GM18502 (cell line): ENCODE data around the gene PGAP3.

Experiments used
- ATAC-seq: cut with Tn5 transposase; IDR thresholded peaks from one replicate; pipeline ENCODE4 v1.9.1; 2021; ENCODE audit warnings: mild to moderate bottlenecking; ENCODE audit not compliant: unreplicated experiment, poor library complexity

Gene PGAP3

DNA sequence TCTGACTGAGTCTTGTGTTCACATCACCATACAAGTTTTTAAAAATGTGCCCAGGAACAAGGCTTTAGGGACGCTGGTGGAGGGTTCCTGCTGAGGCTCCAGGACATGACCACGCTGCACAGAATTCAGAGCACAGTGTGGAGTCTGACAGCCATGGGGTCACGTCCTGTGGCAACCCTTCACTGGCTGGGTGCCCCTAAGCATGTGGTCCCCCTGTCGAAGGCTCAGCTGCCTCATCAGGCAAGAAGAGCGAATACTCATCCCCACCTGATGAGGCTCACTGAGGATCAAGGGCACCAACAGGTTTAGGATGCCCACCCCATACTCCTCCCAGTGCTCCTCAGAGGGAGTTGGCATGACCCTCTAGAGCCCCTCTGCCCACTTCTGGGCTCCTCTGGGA, 13.7 kb downstream of the PGAP3 start:
- ATAC-seq: no peak

- no peak for ATAC-seq
Measured at GRCh38 chr17:39673335-39674081, 14.3 kb downstream of the PGAP3 start.

GRCh38 chr17:39672522-39673334, 15.1 kb downstream of the PGAP3 start:
- ATAC-seq: no peak

GRCh38 chr17:39671651-39672521, 16.0 kb downstream of the PGAP3 start:
- no peak for ATAC-seq

DNA sequence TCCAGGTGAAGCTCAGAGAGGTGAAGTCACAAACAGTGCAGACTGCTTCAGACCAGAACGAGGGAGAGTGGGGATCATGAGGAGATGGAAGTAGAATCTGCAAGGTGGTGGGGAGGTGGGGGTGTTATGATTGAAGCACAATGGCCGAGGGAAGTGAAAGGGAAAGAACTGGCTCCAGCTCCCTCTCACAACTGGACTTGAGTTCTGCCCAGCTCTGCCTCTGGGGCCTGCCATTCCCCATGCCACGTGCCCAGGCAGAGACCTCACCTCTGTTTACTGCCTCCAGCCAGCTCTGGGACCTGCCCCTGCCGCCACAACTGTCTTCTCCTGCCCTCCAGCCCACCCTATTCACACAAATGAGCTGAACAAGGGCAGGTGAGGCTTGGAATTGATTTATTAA, 17.1 kb downstream of the PGAP3 start:
- no peak for ATAC-seq

DNA sequence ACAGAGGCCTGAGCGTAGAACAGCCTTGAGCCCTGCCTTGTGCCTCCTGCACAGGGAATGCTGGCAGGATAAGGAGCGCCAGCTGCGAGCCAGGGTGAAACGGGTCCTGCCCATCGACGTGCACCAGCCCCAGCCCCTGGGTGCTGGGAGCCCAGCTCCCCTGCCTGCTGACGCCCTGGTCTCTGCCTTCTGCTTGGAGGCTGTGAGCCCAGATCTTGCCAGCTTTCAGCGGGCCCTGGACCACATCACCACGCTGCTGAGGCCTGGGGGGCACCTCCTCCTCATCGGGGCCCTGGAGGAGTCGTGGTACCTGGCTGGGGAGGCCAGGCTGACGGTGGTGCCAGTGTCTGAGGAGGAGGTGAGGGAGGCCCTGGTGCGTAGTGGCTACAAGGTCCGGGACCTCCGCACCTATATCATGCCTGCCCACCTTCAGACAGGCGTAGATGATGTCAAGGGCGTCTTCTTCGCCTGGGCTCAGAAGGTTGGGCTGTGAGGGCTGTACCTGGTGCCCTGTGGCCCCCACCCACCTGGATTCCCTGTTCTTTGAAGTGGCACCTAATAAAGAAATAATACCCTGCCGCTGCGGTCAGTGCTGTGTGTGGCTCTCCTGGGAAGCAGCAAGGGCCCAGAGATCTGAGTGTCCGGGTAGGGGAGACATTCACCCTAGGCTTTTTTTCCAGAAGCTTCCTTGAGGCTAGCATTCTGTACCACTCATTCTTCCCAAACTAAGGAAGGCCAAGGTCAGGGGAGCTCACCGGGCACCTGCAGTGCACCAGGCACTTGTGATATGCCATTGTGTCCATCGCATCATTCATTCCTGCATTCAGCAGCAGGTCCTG, 17.7 kb downstream of the PGAP3 start:
- ATAC-seq: no peak

DNA sequence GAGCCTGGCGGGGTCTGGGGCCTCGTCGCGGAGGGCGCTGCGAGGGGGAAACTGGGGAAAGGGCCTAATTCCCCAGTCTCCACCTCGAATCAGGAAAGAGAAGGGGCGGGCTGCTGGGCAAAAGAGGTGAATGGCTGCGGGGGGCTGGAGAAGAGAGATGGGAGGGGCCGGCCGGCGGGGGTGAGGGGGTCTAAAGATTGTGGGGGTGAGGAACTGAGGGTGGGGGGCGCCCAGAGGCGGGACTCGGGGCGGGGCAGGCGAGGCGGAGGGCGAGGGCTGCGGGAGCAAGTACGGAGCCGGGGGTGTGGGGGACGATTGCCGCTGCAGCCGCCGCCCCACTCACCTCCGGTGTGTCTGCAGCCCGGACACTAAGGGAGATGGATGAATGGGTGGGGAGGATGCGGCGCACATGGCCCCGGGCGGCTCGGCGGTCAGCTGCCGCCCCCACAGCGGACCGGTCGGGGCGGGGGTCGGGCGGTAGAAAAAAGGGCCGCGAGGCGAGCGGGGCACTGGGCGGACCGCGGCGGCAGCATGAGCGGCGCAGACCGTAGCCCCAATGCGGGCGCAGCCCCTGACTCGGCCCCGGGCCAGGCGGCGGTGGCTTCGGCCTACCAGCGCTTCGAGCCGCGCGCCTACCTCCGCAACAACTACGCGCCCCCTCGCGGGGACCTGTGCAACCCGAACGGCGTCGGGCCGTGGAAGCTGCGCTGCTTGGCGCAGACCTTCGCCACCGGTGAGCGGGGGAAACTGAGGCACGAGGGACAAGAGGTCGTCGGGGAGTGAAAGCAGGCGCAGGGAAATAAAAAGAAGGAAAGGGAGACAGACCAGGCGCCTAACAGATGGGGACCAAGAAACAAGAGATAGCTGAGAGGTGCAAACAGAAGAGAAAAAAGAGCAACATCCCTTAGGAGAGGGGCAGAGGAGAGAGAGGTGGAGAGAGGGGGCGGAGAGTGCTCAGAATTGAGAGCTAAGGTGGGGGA, 19.6 kb downstream of the PGAP3 start, which contains the start of gene PNMT:
Gene PNMT, plus strand, starts transcription at position 509 of the 980 bp plus-strand sequence. Its CDS starts 23 bp downstream, at position 532.
- ATAC-seq: no peak

- ATAC-seq: no peak
Measured at GRCh38 chr17:39667262-39667944, 20.5 kb downstream of the PGAP3 start.

DNA sequence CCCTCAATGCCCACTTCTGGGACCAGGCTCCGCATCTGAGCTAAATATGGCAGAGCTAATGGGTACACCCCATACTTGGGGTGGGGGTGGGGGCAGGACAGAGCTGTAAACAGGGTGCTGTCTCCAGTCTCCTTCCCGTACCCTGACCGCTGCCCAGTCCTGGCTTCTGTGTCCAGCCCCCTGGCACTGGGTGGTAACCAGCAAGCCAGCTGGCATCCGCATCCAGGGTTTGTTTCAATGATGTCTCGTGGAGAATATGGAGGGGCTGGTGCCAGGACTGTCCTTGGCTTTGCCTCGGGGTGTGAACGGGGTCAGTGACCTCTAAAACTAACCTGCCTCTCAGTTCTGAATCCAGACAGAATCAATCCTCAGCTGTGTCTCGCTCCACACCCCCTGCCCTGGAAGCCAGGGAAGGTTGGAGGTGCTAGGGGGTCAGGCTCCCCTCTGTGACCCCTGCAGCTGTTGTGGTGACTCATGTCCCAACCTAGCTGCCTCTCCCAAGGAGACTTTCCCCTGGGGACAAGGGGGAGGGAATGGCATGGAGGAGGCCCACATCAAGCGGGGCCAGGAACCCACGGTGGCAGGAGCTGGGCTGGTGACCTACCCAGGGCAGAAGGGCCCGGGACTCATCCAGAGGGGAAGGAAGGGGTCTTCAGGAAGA, 21.1 kb downstream of the PGAP3 start:
- ATAC-seq: no peak

DNA sequence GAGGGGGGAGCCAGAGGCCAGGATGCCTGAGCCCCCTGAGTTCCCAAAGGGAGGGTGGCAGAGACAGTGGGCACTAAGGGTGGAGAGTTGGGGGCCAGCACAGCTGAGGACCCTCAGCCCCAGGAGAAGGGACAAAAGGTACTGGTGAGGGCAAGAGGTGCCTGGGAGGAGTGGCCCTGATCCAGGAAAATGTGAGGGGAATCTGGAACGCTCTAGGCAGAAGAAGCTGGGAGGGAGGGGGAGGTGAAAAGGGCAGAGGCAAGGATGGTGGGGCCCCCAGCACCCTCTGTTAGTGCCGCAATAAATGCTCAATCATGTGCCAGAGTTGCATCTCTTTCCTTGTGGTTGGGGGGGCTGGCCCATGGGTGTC, 21.6 kb downstream of the PGAP3 start:
- no peak for ATAC-seq

GRCh38 chr17:39665642-39666224, 22.1 kb downstream of the PGAP3 start:
- ATAC-seq: no peak

DNA sequence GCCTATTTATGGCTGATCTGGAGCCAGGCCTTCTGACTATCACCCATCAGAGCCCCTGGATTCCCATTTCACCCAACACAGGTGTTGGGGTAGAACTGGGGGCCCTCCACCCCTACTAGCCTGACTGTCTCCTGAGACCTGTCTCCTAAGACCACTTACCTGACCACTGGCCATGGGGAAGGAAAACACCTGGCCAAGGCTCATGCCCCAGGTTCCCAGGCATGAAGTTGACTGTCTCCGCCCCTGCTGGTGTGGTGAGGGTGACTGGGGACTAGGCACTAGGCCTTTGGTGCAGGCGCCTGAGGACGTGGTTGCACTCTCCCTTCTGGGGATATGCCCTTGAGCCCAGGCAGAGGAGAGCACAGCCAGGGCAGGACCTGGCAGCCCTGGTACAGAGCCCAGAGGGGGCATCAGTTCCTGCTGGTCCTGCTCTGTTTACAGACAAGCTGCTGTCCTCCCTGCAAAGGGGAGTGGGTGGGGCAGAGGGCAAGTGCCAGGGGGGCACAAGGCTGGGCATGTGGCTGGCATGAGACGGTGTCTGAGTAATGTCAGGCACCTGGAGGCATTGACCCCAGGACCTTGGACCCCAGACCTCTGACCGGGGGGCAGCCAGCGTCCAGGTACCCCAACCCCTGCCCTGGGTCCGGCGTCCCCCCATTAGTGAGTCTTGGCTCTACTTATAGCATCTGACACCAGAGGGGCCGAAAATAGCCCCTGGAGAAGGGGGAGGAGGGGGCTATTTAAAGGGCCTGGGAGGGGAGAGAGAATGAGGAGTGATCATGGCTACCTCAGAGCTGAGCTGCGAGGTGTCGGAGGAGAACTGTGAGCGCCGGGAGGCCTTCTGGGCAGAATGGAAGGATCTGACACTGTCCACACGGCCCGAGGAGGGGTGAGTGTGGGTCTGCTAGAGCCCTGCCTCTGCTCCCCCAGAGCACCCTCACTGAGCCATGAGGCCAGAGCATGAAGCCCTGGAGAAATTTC, 23.0 kb downstream of the PGAP3 start, which contains the start of gene TCAP:
Gene TCAP, plus strand, starts transcription at position 769 of the 981 bp plus-strand sequence. Its CDS starts 11 bp downstream, at position 780.
- ATAC-seq: no peak

- ATAC-seq: no peak
Measured at GRCh38 chr17:39663688-39664580, 23.9 kb downstream of the PGAP3 start.

GRCh38 chr17:39663340-39663687, 24.5 kb downstream of the PGAP3 start:
- ATAC-seq: no peak
